HL-60 (cell line): Measurements from ENCODE around the gene TERB1.

ENCODE experiments used
- CTCF ChIP-seq: IDR thresholded peaks from one replicate; pipeline ENCODE4 v1.5.1; 2011; ENCODE audit warnings: low read length, control low read depth, inconsistent platforms; ENCODE audit not compliant: insufficient read depth
- GABPA ChIP-seq: IDR thresholded peaks from 2 replicates; pipeline ENCODE4 v1.6.1; 2012; ENCODE audit warnings: low read depth
- POLR2AphosphoS5 ChIP-seq: IDR thresholded peaks from 2 replicates; pipeline ENCODE4 v1.6.1; 2012; ENCODE audit warnings: low read depth
- TF ChIP-seq, protein P1 (sequence below): IDR thresholded peaks from 2 replicates; pipeline ENCODE4 v1.6.1; 2012; ENCODE audit warnings: low read depth; ENCODE audit not compliant: insufficient replicate concordance

GRCh38 chr16:66731101-66731500 is 70.3 kb downstream of the TERB1 start:
- TF ChIP-seq CTCF (no peak), GABPA (no peak), POLR2AphosphoS5 (no peak)
- TF ChIP-seq, protein P1, sequence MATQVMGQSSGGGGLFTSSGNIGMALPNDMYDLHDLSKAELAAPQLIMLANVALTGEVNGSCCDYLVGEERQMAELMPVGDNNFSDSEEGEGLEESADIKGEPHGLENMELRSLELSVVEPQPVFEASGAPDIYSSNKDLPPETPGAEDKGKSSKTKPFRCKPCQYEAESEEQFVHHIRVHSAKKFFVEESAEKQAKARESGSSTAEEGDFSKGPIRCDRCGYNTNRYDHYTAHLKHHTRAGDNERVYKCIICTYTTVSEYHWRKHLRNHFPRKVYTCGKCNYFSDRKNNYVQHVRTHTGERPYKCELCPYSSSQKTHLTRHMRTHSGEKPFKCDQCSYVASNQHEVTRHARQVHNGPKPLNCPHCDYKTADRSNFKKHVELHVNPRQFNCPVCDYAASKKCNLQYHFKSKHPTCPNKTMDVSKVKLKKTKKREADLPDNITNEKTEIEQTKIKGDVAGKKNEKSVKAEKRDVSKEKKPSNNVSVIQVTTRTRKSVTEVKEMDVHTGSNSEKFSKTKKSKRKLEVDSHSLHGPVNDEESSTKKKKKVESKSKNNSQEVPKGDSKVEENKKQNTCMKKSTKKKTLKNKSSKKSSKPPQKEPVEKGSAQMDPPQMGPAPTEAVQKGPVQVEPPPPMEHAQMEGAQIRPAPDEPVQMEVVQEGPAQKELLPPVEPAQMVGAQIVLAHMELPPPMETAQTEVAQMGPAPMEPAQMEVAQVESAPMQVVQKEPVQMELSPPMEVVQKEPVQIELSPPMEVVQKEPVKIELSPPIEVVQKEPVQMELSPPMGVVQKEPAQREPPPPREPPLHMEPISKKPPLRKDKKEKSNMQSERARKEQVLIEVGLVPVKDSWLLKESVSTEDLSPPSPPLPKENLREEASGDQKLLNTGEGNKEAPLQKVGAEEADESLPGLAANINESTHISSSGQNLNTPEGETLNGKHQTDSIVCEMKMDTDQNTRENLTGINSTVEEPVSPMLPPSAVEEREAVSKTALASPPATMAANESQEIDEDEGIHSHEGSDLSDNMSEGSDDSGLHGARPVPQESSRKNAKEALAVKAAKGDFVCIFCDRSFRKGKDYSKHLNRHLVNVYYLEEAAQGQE = no peak
